GM06990 (cell line): ENCODE results near the gene SERPINC1.
"Not testable (repeated sequence)": the region's sequence is repeated elsewhere in the genome, so short reads cannot be mapped to it uniquely, and the experiment has no call there.

Experiments
- DNase-seq: peaks from one replicate; pipeline ENCODE4 v3.0.0-alpha.2; 2011; ENCODE audit not compliant: insufficient read length; ENCODE audit errors: extremely low read depth
- H3K27me3 ChIP-seq: replicated peaks from 2 replicates; pipeline ENCODE4 v1.6.0; 2011; ENCODE audit warnings: low read length; ENCODE audit not compliant: control insufficient read depth, insufficient read depth
- H3K36me3 ChIP-seq: 2 replicates; pipeline ENCODE4 v1.5.1; 2011; ENCODE audit warnings: low read length; ENCODE audit not compliant: control insufficient read depth, insufficient read depth
- H3K4me3 ChIP-seq: replicated peaks from 2 replicates; pipeline ENCODE4 v1.5.1; 2011; ENCODE audit warnings: low read depth, mild to moderate bottlenecking, control low read depth, low read length
- TF ChIP-seq, protein P1 (sequence below): IDR thresholded peaks from 2 replicates; pipeline ENCODE4 v1.5.1; 2011; ENCODE audit warnings: low read length, control low read depth, mild to moderate bottlenecking, inconsistent platforms; ENCODE audit not compliant: insufficient read depth, poor library complexity, severe bottlenecking

Gene SERPINC1

DNA sequence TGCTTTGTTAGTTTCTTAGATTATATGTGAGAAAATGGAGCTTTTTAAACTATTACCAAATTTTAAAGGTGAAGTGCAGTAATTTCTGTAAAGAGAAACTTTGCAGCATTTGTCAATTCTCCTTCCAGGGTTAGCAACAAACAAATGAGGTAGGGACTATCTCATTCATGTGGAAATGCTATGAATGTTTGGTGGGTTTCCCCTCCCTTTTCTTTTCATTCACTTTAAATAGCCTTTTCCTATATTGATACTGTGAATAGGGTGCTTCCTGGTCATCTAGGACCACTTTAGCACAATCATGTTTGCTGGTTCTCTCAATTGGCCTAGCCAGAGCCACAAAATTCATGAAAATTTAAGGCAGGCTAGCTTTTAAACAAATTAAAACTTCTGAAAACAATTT, 28.4 kb downstream of the SERPINC1 start:
- peaks cover 5% of the 10 kb centered on the region for H3K36me3 ChIP-seq
- no peaks in the 10 kb centered on the region for H3K27me3 ChIP-seq
- TF ChIP-seq, protein P1, sequence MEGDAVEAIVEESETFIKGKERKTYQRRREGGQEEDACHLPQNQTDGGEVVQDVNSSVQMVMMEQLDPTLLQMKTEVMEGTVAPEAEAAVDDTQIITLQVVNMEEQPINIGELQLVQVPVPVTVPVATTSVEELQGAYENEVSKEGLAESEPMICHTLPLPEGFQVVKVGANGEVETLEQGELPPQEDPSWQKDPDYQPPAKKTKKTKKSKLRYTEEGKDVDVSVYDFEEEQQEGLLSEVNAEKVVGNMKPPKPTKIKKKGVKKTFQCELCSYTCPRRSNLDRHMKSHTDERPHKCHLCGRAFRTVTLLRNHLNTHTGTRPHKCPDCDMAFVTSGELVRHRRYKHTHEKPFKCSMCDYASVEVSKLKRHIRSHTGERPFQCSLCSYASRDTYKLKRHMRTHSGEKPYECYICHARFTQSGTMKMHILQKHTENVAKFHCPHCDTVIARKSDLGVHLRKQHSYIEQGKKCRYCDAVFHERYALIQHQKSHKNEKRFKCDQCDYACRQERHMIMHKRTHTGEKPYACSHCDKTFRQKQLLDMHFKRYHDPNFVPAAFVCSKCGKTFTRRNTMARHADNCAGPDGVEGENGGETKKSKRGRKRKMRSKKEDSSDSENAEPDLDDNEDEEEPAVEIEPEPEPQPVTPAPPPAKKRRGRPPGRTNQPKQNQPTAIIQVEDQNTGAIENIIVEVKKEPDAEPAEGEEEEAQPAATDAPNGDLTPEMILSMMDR: no peak
- no peak for DNase-seq
- no peak overlapping the region for H3K4me3 ChIP-seq

DNA sequence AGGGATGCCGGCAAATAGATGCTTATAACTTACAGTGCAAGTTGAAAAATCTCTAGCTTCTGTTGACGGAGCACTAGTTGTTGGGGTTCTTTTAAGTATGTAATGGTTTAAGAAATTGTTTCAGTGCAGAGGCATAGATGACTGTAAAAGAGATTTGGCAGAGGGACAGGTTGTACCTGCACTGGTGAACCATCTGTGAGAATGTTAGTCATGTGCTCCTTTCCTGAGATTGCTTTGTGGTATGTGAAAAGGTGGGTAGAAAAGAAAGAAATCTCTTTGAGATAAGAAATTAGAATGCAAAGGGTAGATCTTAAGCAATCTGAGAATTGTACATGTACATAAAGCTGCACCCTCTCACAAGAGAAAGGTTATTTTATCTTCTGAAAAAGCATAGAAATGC, 29.5 kb downstream of the SERPINC1 start:
- DNase-seq: no peak
- Histone ChIP-seq H3K27me3 (no peaks in the 10 kb centered on the region), H3K4me3 (no peak overlapping the region), H3K36me3 (peaks cover 5% of the 10 kb centered on the region)
- TF ChIP-seq, protein P1: no peak

DNA sequence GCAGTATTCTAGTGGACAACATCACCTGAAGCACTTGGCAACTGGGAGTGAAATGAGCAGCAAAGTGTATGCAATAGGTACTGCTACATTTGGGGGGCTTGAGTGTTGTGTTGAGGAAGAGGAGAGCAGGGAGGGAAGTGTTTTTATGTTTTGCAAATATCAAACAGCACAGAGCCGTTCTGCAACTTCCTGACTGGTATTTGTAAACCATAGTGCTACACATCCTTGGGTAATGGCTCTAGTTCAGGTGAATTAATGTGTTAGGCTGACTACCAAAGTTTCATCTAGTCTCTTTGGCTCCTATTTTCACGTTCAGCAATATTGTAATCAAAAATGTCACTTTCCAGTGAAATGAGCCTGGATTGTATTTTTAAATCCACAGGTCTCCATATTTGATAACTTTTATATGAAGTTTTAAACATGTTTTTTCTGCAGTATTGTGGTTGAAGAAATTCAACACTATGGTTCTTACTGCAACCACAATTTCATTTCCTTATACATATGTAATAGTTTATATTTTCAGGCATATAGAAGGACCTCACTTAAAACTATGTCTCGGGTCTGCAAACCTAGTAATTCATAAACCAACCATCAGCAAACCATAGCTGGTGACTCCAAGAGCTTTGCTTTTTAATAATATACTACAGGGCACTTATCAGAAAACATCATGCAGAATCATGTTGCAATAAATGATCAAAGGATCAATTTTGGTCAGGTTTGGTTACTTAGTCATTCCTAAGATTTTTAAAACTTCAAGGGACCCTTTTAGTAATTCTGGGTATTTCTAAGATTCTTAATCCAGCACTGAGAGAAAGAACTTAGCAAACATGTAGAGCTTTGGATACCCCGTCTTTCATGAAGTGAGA, 30.1 kb downstream of the SERPINC1 start:
- DNase-seq: no peak
- H3K4me3 ChIP-seq: no peak overlapping the region
- H3K36me3 ChIP-seq: peaks cover 5% of the 10 kb centered on the region
- no peaks in the 10 kb centered on the region for H3K27me3 ChIP-seq
- TF ChIP-seq, protein P1: no peak

DNA sequence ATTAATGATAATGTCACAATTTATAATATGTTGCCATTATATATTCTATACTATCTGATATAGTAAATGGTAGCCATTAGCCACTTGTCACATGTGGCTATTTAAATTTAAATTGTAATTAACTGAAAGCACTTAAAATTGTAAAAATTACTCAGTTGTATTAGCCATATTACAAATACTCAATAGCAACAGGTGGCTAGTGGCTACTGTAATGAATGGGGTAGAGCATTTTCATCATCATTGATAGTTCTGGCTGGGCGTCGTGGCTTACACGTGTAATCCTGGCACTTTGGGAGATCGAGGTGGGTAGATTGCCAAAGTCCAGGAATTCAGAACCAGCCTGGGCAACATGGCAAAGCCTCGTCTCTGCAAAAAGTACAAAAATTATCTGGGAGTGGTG, 32.4 kb downstream of the SERPINC1 start:
- DNase-seq: no peak
- TF ChIP-seq, protein P1: no peak
- no peak overlapping the region for H3K4me3 ChIP-seq
- H3K36me3 ChIP-seq: peaks cover 5% of the 10 kb centered on the region
- H3K27me3 ChIP-seq: no peaks in the 10 kb centered on the region

DNA sequence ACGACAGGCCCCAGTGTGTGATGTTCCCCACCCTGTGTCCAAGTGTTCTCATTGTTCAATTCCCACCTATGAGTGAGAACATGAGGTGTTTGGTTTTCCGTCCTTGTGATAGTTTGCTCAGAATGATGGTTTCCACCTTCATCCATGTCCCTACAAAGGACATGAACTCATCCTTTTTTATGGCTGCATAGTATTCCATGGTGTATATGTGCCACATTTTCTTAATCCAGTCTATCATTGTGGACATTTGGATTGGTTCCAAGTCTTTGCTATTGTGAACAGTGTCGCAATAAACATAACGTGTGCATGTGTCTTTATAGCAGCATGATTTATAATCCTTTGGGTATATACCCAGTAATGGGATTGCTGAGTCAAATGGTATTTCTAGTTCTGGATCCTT, 36.0 kb downstream of the SERPINC1 start:
- not testable (repeated sequence) for DNase-seq, H3K36me3 ChIP-seq, H3K27me3 ChIP-seq, H3K4me3 ChIP-seq

DNA sequence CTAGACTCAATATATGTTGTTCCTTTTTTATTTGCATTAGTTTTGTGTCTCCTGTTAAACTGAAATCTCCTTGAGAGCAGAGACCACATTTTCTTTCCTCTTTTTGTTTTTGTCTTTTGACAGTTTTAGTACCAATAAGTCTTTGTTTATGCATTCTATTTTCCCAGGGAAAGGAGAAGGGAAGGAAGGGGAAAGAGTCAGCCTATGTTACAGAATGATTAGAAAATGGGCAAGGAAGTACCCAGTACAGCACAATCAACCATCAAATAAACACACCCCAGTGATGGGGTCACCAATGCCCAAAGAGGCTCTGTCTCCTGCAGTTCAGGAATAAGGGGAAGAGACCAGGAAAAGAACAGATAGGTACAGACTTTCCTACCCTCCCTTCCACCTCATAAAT, 38.9 kb downstream of the SERPINC1 start:
- TF ChIP-seq, protein P1: no peak
- no peak for DNase-seq
- no peak overlapping the region for H3K4me3 ChIP-seq
- no peaks in the 10 kb centered on the region; the same call in 1 of the 2 replicates for H3K36me3 ChIP-seq
- H3K27me3 ChIP-seq: no peaks in the 10 kb centered on the region
